Fibroblast of pulmonary artery (primary cell): Measurements from ENCODE around the gene APRT.

Experiments used
- DNase-seq: peaks from one replicate; pipeline ENCODE4 v3.0.0-alpha.2; 2010; ENCODE audit warnings: low read depth
- H3K4me3 ChIP-seq: replicated peaks from 2 replicates; pipeline ENCODE4 v1.5.1; 2011; ENCODE audit warnings: low read depth, mild to moderate bottlenecking, control low read depth, low read length, moderate library complexity
- TF ChIP-seq, protein P1 (sequence below): IDR thresholded peaks from 2 replicates; pipeline ENCODE4 v1.5.1; 2011; ENCODE audit warnings: mild to moderate bottlenecking, control low read depth, low read length, inconsistent platforms; ENCODE audit errors: missing control alignments

The APRT gene

DNA sequence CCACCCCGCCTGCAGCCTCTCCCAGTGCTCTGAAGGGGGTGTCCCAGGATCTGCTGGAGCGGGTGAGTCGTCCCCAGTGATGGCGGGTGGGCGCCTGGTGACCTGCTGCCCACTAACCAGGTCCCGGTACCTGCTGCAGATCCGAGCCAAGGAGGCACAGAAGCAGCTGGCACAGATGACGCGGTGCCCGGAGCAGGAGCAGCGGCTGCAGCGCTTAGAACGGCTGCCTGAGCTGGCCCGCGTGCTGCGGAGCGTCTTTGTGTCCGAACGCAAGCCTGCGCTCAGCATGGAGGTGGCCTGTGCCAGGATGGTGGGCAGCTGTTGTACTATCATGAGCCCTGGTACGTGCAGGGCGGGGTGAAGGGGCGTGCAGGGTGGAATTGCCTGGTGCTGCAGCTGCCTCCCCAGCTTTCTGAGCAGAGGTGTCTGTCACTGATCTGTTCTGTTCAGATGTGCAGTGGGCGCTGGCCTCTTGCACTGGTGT, 4.5 kb downstream of the APRT start:
- H3K4me3 ChIP-seq: no peak overlapping the region
- TF ChIP-seq, protein P1, sequence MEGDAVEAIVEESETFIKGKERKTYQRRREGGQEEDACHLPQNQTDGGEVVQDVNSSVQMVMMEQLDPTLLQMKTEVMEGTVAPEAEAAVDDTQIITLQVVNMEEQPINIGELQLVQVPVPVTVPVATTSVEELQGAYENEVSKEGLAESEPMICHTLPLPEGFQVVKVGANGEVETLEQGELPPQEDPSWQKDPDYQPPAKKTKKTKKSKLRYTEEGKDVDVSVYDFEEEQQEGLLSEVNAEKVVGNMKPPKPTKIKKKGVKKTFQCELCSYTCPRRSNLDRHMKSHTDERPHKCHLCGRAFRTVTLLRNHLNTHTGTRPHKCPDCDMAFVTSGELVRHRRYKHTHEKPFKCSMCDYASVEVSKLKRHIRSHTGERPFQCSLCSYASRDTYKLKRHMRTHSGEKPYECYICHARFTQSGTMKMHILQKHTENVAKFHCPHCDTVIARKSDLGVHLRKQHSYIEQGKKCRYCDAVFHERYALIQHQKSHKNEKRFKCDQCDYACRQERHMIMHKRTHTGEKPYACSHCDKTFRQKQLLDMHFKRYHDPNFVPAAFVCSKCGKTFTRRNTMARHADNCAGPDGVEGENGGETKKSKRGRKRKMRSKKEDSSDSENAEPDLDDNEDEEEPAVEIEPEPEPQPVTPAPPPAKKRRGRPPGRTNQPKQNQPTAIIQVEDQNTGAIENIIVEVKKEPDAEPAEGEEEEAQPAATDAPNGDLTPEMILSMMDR: no peak
- DNase-seq: no peak

DNA sequence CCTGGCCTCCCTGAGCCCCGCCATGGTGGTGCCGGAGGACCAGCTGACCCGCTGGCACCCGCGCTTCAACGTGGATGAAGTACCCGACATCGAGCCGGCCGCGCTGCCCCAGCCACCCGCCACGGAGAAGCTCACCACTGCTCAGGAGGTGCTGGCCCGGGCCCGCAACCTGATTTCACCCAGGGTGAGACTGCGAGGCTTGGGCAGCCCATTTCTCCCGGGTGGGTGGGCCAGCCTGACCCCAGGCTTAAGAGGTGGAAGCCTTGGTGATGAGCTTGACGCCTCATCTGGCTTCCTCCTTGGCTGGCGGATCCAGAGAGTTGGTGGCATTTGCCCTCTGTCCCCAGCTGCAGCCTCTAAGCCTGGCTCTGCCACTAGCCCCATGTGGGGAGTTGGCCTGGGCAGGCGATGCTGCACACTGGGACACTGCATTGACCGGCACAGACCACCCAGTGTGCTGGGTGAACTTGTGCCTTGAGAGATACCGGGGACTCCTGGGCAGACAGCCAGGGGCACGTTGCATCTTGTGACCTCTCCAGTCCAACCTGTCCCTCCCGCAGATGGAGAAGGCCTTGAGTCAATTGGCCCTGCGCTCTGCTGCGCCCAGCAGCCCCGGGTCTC, 5.1 kb downstream of the APRT start:
- no peak overlapping the region for H3K4me3 ChIP-seq
- DNase-seq: no peak
- TF ChIP-seq, protein P1: no peak

DNA sequence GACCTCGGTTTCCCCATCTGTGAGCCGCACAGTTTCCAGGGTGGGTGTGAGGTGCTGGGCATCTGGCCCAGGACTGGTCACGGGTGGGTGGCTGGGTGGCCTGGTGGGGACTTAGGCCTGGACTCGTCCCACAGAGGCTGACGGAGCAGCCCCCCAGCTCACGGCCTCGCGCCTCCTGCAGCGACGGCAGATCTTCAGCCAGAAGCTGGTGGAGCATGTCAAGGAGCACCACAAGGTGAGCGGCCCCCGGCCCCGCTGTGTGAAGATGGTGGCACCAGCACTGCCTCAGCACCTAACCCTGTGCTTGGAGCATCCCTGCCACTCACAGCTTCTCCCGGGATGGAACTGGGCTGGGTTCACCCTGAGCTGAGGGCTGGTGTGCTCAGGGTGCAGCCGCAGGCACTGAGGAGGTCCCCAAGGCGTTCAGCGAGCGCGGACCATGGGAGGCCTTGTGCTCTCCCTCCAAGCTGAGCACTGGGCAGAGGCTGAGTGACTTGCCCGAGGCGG, 5.8 kb downstream of the APRT start:
- no peak for DNase-seq
- no peak overlapping the region for H3K4me3 ChIP-seq
- TF ChIP-seq, protein P1: no peak

DNA sequence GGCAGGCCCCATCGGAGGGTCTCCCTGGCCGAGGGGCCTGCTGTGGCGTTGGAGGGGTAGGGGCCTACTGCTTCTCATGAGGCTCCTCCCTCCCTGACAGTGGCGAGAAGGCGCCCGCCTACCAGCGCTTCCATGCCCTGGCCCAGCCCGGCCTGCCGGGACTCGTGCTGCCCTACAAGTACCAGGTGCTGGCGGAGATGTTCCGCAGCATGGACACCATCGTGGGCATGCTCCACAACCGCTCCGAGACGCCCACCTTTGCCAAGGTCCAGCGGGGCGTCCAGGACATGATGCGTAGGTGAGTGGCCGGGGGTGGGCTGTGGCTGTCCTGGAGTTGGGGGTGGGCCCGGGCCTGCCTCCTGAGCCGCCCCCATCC, 6.4 kb downstream of the APRT start:
- no peak overlapping the region for H3K4me3 ChIP-seq
- no peak for DNase-seq
- TF ChIP-seq, protein P1: no peak

DNA sequence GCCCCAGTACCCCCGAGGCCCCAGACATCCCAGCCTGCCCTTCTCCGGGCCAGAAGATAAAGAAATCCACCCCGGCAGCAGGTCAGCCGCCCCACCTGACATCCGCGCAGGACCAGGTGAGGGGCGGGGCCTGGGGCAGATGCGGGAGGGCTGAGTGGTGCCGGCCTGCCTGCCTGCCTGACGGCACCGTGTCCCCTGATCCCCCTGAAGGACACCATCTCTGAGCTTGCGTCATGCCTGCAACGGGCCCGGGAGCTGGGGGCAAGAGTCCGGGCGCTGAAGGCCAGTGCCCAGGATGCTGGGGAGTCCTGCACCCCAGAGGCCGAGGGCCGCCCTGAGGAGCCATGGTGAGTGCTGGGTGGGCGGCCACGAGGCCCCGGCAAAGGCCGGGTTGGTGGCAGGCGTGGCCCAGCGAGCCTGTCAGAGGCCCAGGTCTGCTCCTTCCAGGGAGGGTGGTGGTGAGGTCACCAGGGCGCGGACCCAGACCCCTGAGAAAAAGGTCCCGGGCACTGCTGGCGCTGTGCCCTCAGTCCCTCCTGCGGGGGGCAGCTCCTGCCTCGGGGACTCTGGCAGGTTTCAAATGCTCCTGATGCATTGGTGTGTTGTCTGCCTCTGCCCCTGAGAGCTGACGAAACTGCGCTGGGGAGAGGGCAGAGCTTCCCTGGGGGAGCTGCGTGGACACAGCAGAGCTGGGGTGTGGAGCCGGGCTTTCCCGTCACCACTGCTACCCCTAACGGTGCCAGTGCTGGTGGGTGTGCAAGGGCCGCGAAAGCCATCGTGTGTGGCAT, 7.0 kb downstream of the APRT start:
- TF ChIP-seq, protein P1: no peak
- DNase-seq: no peak
- H3K4me3 ChIP-seq: peak overlapping the region; percentile 67

DNA sequence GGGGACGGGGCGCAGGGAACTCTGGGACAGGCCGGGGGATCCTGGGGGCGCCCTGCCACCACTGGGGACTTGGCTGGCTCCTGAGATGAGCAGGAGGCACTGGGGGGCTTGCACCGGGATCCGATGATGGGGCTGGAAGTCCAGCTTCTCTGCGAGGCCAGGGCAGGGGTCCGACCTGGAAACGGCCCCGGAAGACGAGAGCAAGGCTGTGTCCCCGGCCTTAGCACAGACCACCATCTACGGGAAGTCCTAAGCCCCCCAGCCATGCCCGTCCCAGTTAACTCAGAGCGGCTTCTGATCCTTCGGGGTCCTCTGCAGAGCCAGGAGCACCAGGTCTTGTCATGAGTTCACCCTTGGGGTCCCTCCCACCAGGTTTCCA, 7.6 kb downstream of the APRT start:
- H3K4me3 ChIP-seq: peak overlapping the region; percentile 67
- no peak for DNase-seq
- TF ChIP-seq, protein P1: no peak
